COR-L47 (cell line): Measurements from ENCODE around the gene SLC29A3.
"Not testable (repeated sequence)": the region's sequence is repeated elsewhere in the genome, so short reads cannot be mapped to it uniquely, and the experiment has no call there.

Source experiments
- DNase-seq: peaks from one replicate; lab custom pipeline; 2025; lab: John Stamatoyannopoulos, UW

Gene SLC29A3

DNA sequence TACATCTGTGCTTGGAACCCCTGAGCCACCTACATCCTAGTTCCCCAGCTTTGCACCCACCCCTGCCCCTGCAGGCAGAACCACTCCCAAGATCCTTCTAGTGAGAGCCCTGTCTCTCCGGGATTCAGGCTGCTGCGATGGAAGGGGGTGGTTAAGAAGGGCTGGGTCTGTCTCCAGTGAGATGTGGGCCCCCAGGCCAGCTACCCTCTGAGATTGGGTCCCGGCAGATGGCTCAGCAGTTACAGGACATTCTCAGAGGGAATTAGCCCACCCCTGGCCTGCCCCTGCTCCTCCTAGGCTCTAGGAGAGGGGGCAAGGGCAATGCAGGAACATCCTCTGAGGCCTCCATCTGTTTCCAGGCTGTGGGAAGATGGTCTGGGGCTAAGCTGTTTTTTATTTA is 27.7 kb downstream of the SLC29A3 start:
- no peak for DNase-seq

GRCh38 chr10:71347587-71348395 is 28.7 kb downstream of the SLC29A3 start:
- peak; percentile 36 for DNase-seq

DNA sequence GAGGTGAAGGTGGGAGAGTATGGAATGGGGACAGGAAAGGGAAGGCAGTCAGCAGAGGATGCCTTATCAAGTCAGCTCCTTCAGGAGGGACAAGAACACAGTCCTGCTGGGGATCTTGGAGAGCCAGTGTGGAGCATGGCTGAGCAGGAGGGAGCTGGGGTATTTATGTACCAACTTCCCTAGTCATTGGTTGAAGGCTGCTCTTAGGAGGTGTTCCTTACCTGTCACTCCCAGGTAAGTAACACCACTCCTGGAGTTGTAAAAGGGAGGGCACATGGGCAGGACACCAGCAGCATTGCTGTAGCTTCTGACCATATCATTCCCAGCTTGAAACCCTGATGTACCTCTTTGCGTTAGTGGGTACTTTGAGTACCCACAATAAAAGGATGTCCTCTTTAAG is 29.8 kb downstream of the SLC29A3 start:
- DNase-seq = no peak

DNA sequence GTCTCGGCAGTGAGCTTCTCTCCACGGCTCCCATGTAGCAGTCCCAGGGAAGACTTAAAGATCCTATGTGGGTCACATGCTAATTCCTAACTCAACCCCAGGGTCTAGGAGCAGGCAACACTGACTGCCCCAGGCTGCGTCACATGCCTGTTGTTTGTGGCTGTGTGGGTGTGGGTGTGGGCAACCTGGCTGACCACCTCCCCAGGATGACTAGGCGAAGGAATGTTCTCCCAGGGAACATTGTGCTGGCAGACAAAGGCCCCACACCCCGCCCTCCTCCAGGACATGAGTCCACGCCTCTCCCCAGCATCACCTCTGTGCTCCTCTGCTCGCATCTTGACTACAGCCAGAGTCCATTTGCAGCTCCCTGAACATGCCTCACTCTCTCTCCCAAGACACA is 30.3 kb downstream of the SLC29A3 start:
- DNase-seq = no peak

DNA sequence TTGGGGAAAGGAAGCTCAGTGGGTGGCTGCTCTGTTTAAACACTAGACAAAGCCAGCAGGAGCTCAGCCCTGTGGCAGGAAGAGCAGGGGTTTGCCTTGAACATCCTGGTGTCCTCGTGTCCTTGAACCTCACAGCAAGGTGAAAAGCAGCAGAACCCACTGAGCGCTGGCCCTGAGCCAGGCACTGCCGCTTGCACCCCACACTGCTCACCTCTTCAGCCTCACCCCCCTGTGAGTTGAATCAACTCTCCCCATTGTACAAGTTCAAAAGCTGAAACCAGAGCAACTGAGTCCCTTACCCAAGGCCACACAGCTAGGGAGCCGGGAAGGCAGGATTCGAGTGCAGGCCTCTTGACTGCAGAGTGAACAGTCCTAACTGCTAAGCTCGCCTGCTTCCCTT is 32.0 kb downstream of the SLC29A3 start:
- DNase-seq = no peak

DNA sequence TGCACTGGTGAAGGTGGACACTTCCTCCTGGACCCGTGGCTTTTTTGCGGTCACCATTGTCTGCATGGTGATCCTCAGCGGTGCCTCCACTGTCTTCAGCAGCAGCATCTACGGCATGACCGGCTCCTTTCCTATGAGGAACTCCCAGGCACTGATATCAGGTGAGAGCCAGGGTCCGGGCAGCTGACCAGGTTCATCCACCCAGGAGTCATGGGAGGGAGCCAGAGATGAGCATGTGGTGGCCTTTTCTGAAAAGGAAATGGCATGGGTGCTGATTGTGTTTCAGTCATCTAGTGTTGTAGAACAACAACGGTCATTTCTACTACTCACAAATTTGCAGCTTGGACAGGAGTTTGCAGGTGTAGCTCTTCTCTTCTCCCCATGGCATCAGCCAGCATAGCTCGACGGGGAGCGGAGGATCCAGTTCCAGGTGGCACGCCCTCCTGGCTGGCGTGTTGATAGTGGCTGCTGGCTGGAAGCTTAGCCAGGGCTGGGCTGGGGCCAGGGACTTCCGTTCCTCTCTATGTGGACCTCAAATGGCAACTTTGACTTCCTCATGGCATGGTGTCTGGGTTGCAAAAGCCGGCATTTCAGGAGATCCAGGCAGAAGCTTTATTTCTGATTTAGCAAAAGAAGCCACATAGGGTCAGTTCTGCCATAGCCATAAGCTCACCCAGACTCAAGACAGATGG is 32.7 kb downstream of the SLC29A3 start:
- peak; percentile 42 for DNase-seq

DNA sequence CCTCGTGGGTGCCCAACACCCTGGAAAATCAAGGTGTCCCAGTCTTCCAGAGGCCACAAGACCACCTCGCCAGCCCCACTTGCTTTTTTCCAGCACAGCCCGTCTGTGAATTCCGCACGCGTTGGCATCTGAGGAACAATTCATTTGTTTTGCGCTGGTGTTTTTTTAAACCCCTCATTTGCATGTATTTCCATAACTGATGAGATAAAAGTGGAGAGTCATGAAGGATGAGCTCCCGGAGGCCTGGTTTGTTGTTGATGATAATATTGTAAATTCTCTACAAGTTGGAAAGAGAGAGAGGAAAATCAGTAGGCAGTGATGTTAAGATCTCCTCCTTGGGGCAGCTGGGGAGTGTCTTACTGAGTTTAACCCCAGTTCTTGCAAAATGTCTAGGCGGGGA is 34.6 kb downstream of the SLC29A3 start:
- DNase-seq = no peak

GRCh38 chr10:71354776-71355175 is 35.7 kb downstream of the SLC29A3 start:
- no peak for DNase-seq

GRCh38 chr10:71355886-71356285 is 36.8 kb downstream of the SLC29A3 start:
- DNase-seq = no peak

DNA sequence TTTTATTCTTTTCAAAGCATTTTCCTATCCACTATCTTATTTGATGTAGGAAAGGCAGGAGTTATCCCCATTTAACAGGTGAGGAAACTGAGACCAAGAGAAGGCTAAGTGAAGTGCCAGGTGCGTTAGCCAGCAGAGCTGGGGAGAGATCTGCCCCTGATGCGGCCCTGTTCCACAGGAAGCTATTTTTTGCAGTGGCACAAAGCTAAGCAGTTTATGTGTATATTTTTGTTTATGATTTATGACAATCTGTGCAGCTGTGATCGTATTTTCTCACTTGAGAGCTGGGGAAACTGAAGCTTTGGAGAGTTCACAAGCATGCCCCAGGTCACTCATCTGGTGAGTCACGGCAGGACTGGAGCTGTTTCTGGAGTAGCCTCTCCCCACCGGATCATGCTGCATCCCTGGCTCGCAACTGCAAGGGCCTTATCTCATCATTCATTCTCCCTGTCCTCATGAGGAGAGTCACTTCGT is 38.8 kb downstream of the SLC29A3 start:
- no peak for DNase-seq

- DNase-seq = no peak
These were observed 39.2 kb downstream of the SLC29A3 start for GRCh38 chr10:71358277-71358676.

DNA sequence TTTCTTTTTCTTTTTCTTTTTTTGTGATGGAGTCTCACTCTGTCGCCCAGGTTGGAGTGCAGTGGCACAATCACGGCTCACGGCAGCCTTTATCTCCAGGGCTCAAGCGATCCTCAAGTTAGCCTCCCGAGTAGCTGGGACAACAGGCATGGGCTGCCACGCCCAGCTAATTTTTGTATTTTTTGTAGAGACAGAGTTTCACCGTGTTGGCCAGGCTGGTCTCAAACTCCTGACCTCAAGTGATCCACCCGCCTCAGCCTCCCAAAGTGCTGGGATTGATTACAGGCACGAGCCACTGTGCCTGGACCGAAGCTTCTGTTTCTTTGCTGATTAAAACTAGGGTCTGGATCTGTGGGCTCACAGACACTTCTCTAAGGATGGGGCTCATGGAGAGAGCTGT is 39.8 kb downstream of the SLC29A3 start:
- DNase-seq = not testable (repeated sequence)

- DNase-seq = no peak
These were observed 40.4 kb downstream of the SLC29A3 start for GRCh38 chr10:71359364-71360046.

DNA sequence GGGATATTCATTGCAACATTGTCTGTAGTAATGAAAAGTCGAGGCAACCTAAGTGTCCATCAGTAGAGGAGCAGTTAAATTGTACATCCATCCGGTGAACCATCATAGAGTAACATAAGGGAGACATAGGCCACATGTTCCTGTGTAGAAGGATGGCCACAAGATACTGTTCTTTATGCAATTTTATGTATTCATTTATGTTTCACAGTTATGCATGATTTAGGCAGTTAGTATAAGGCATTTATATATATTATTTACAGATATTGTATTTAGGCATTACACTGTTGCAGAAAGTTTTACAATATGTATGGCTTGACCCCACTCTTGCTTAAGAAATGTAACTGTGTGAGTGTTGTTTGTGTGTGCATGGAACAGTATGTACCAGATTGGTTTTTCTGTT is 41.7 kb downstream of the SLC29A3 start:
- no peak for DNase-seq

DNA sequence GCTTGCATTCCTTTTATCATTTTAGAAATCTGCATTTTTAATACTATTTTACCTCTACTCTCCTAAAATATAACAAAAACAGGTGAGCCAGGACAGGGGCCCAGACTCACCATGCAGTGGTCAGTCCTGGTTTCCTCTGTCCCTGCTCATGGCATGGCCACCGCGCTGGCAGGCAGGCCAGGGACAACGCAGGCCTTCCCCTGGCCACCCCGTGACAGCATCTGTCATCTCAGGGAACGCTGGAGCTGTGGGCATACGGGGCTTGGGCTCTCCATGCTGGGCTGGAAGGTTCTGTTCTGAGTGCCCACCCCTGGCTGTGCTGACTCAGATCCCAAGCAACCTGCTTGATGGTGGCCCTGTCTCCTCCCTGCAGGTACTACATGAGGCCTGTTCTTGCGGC is 42.5 kb downstream of the SLC29A3 start:
- no peak for DNase-seq

- DNase-seq = no peak
These were observed 43.1 kb downstream of the SLC29A3 start for GRCh38 chr10:71362141-71362540.

GRCh38 chr10:71363936-71364335 is 44.9 kb downstream of the SLC29A3 start:
- no peak for DNase-seq

GRCh38 chr10:71365366-71365765 is 46.3 kb downstream of the SLC29A3 start:
- DNase-seq = no peak

- DNase-seq = no peak
These were observed 47.6 kb downstream of the SLC29A3 start for GRCh38 chr10:71366690-71367089.

GRCh38 chr10:71367271-71367670 is 48.2 kb downstream of the SLC29A3 start:
- DNase-seq = no peak

GRCh38 chr10:71368176-71368575 is 49.1 kb downstream of the SLC29A3 start:
- no peak for DNase-seq

GRCh38 chr10:71368643-71369042 is 49.6 kb downstream of the SLC29A3 start:
- DNase-seq = no peak

DNA sequence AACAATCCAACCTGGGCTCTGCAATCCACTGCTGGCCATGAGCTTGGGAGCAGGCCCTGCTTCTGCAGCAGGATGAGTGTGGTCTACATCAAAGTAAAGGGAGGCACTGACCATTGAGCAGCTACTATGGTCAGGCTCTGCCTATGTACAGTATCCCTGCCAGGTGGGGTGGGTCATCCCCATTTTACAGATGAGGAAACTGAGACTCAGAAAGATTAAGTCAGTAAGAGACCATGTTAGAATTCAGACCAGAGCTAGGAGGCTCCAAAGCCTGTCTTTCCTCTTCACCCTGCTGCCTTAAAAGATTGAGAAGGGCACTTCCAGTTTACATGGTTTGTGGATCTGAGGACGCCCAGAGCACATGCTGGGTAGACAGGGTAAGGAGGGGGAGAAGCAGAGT is 50.5 kb downstream of the SLC29A3 start:
- no peak for DNase-seq
